Measurements from ENCODE around the gene MIAT.
A peak's percentile ranks its signal among the peaks of the same experiment; 100 is the strongest.

The MIAT gene

GRCh38 chr22:26674211-26675190 lies 17.1 kb downstream of the MIAT start:
- TF ChIP-seq CTCF (conservative IDR thresholded peaks at IDR 0.05; ENCODE audit: low read length), result no peak
- H3K4me3 ChIP-seq (ENCODE audit: low read length), result peak overlapping the region; percentile 96
- DNase-seq (ENCODE audit: low read depth), result no peak

- DNase-seq (ENCODE audit: low read depth), result no peak
- TF ChIP-seq CTCF (conservative IDR thresholded peaks at IDR 0.05; ENCODE audit: low read length), result no peak
- H3K4me3 ChIP-seq (ENCODE audit: low read length), result no peak overlapping the region
Measured at GRCh38 chr22:26675687-26676268, 18.4 kb downstream of the MIAT start.

GRCh38 chr22:26677217-26677616 lies 19.8 kb downstream of the MIAT start:
- TF ChIP-seq CTCF (conservative IDR thresholded peaks at IDR 0.05; ENCODE audit: low read length), result no peak
- H3K4me3 ChIP-seq (ENCODE audit: low read length), result no peak overlapping the region
- DNase-seq (ENCODE audit: low read depth), result no peak

GRCh38 chr22:26679003-26679629 lies 21.7 kb downstream of the MIAT start:
- peak; percentile 97 for TF ChIP-seq CTCF (conservative IDR thresholded peaks at IDR 0.05; ENCODE audit: low read length)
- peak; percentile 71 for DNase-seq (ENCODE audit: low read depth)
- H3K4me3 ChIP-seq (ENCODE audit: low read length), result no peak overlapping the region

- DNase-seq (ENCODE audit: low read depth), result no peak
- no peak for TF ChIP-seq CTCF (conservative IDR thresholded peaks at IDR 0.05; ENCODE audit: low read length)
Measured at GRCh38 chr22:26680485-26680884, 23.1 kb downstream of the MIAT start.

GRCh38 chr22:26681395-26681821 lies 24.0 kb downstream of the MIAT start:
- no peak overlapping the region for H3K4me3 ChIP-seq (ENCODE audit: low read length)
- DNase-seq (ENCODE audit: low read depth), result peak; percentile 86
- TF ChIP-seq CTCF (conservative IDR thresholded peaks at IDR 0.05; ENCODE audit: low read length), result peak; percentile 23; the same call in 1 of the 2 replicates

More at GRCh38 chr22:26680485-26680884, 23.1 kb downstream of the MIAT start:
- H3K4me3 ChIP-seq (ENCODE audit: low read length), result no peak overlapping the region

Measured in AG10803 (cell line).